GOT3 (cell line): ENCODE results near the gene HNRNPCL4.
"Not testable (repeated sequence)": the region's sequence is repeated elsewhere in the genome, so short reads cannot be mapped to it uniquely, and the experiment has no call there.

Experiments used
- DNase-seq: peaks from one replicate; lab custom pipeline; 2025; ENCODE audit warnings: mixed read lengths; lab: John Stamatoyannopoulos, UW

HNRNPCL4 gene

GRCh38 chr1:13165531-13165930, at the start of gene HNRNPCL4:
Gene HNRNPCL4, minus strand, starts transcription at chr1:13165631. Its CDS starts 164 bp downstream, at chr1:13165467.
- DNase-seq: not testable (repeated sequence)

GRCh38 chr1:13208712-13209111, 43.3 kb upstream of the HNRNPCL4 start:
- not testable (repeated sequence) for DNase-seq

- not testable (repeated sequence) for DNase-seq
Measured at GRCh38 chr1:13201309-13201708, 35.9 kb upstream of the HNRNPCL4 start, which contains the start of gene PRAMEF13. Gene PRAMEF13, minus strand, starts transcription at chr1:13201409. Its CDS starts 1,820 bp downstream, at chr1:13199589.

GRCh38 chr1:13171548-13171947, 6.1 kb upstream of the HNRNPCL4 start, which contains the start of gene PRAMEF9:
Gene PRAMEF9, plus strand, starts transcription at chr1:13171848. Its CDS starts 3,433 bp downstream, at chr1:13175281.
- DNase-seq: not testable (repeated sequence)

GRCh38 chr1:13155909-13156308, 9.5 kb downstream of the HNRNPCL4 start, which contains the start of gene PRAMEF26:
Gene PRAMEF26, minus strand, starts transcription at chr1:13156009. Its CDS starts 2,914 bp downstream, at chr1:13153095.
- DNase-seq: not testable (repeated sequence)

GRCh38 chr1:13116754-13117153, 48.7 kb downstream of the HNRNPCL4 start, which contains the start of gene HNRNPCL2:
Gene HNRNPCL2, minus strand, starts transcription at chr1:13116854. Its CDS starts 454 bp downstream, at chr1:13116400.
- not testable (repeated sequence) for DNase-seq
